Heart right ventricle (tissue), 16 donors: Measurements from ENCODE around the gene SMCO2. TPM values are rescaled to one million over a fixed set of nuclear protein-coding genes. Genes with fewer than 3 reads are reported as not detected.

Source experiments
- ATAC-seq, 8 donors: fragments of 200-7000 bp; cut with Tn5 transposase; one replicate each; pipeline ENCODE4 v1.9.1; 2020; ENCODE audit warnings: mild to moderate bottlenecking in 8 of 8, moderate library complexity in 8 of 8, moderate number of reproducible peaks in 1 of 8
- DNase-seq, 2 donors: peaks; one replicate each; pipeline ENCODE4 v3.0.0-alpha.2; 2020
- H3K27ac ChIP-seq, 10 donors: fragments of 200-600 bp; sonication (generic) in 2 of 10; one replicate each; pipeline versions ENCODE4 v1.5.0 to v1.8.0; 2020 to 2022; ENCODE audit warnings: mild to moderate bottlenecking in 3 of 10
- H3K27me3 ChIP-seq, 7 donors: fragments of 200-600 bp; one replicate each; pipeline ENCODE4 v1.8.0; 2021 to 2022; ENCODE audit warnings: mild to moderate bottlenecking in 2 of 7
- H3K36me3 ChIP-seq, 9 donors: fragments of 200-600 bp; sonication (generic) in 1 of 9; one replicate each; pipeline versions ENCODE4 v1.5.0 to v1.8.0; 2020 to 2022; ENCODE audit warnings: mild to moderate bottlenecking in 2 of 9
- H3K4me1 ChIP-seq, 9 donors: fragments of 200-600 bp; sonication (generic) in 1 of 9; one replicate each; pipeline versions ENCODE4 v1.5.0 to v1.8.0; 2020 to 2022; ENCODE audit warnings: mild to moderate bottlenecking in 4 of 9
- H3K4me3 ChIP-seq, 10 donors: fragments of 200-600 bp; sonication (generic) in 2 of 10; one replicate each; pipeline versions ENCODE4 v1.5.0 to v1.8.0; 2020 to 2022; ENCODE audit warnings: mild to moderate bottlenecking in 7 of 10, moderate library complexity in 2 of 10
- H3K9me3 ChIP-seq, 11 donors: fragments of 200-600 bp in 10 of 11; sonication (generic) in 2 of 11; one replicate each; pipeline versions ENCODE4 v1.5.0 to v1.8.0; 2013 to 2022; ENCODE audit warnings: mild to moderate bottlenecking in 2 of 11, control low read depth in 1 of 11, moderate library complexity in 1 of 11
- WGBS, 2 donors: extraction: QIAGEN DNeasy Blood & Tissue Kit; methylation state at CpG; one replicate each; pipeline ENCODE4 v1.1.7; 2013; ENCODE audit warnings: inconsistent platforms in 1 of 2; 5-methylcytosine and 5-hydroxymethylcytosine counted together
- intact Hi-C, 10 donors: fragments of 100-400 bp; cut with DNase I; formaldehyde crosslinking; loops; one replicate each; pipeline versions ENCODE4 v1.11.1 to v1.14.2; 2022
- polyA plus RNA-seq, 2 donors: library from polyadenylated mRNA; stranded (reverse); fragments of 200-250 nt; gene quantifications; one replicate each; pipeline ENCODE4 v1.2.3, GENCODE V29; 2013
- total RNA-seq, 10 donors: library from RNA; stranded (reverse); fragmentation: NEBNext Ultra II Directional in 3 of 10; extraction: Animal tissue kit (Norgen Biotek cat#: 25700) in 3 of 10; gene quantifications; one replicate each; pipeline versions ENCODE4 v1.2.1 to v1.2.4, GENCODE V29; 2021 to 2023
- TF ChIP-seq, protein P1 (sequence below), 9 donors: fragments of 200-600 bp; sonication (generic) in 2 of 9; IDR thresholded peaks; one replicate each; pipeline versions ENCODE4 v1.5.0 to v1.8.0; 2021 to 2022; ENCODE audit warnings: antibody characterized with exemption in 9 of 9, mild to moderate bottlenecking in 5 of 9, moderate library complexity in 1 of 9
- donor health status: Arrhythmogenic right ventricular cardiomyopathy.
- donor health status: ischemic (EF 13 %, LVEDD 7.1; RV severe dilation, severe dysfunction).
- donor health status: healthy with polysubstance abuse.
- donor health status: DM: no; HTN: yes; CAD: no.
- donor health status: DM: no; HTN: no; CAD: no.
- donor health status: ischemic (EF 25% LVEDD 6.9; RV normal size, moderate dysfunction).
- donor health status: ischemic (EF 25% LVEDD 5.7; RV mildly dilated, moderate dysfunction).
- donor health status: healthy.
- donor health status: DM: yes; HTN: yes; CAD: no.
- donor health status: Ischemic cardiomyopathy.
- donor health status: ischemic (EF 35%, LVEDD 5.7; RV mildly dilated, moderate dysfunction).
- donor health status: nonischemic (EF 11% LVEDD 7.7; RV severe dilation, severe dysfunction).
- donor health status: DM: yes; HTN: yes; CAD: no.
- donor health status: PGD.
- donor health status: ischemic (EF 29% LVEDD 5.4; RV normal size, mild dysfunction).
- donor health status: nonischemic (EF 23%, LVEDD 6.1; RV moderate dilation, normal function).

The SMCO2 gene
- total and polyA plus RNA-seq, 12 donors: 0.04 to 1.3 (median 0.48) TPM; not detected in 8

DNA sequence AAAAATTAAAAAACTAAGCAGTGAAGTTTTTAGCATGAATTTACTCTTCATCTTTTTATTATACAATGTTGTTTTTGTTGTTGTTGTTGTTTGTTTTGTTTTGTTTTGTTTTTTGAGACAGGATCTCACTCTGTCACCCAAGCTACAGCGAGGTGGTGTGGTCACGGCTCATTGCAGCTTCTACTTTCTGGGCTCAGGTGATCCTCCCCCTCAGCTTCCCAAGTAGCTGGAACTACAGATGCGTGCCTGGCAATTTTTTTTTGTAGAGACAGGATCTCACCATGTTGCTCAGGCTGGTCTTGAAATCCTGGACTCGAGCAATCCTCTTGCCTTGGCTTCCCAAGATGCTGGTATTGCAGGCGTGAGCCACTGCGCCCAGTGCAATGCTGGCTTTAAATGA, 88.8 kb downstream of the SMCO2 start:
- Histone ChIP-seq H3K36me3 (peaks cover 0 to 19% (median 0%) of the 10 kb centered on the region in 9 donors), H3K9me3 (no peaks in the 10 kb centered on the region), H3K27ac (no peak overlapping the region), H3K27me3 (no peaks in the 10 kb centered on the region), H3K4me1 (peaks cover 31 to 95% (median 77%) of the 10 kb centered on the region in 9 donors), H3K4me3 (no peak overlapping the region)
- DNase-seq (no peak), ATAC-seq (no peak)
- TF ChIP-seq, protein P1, sequence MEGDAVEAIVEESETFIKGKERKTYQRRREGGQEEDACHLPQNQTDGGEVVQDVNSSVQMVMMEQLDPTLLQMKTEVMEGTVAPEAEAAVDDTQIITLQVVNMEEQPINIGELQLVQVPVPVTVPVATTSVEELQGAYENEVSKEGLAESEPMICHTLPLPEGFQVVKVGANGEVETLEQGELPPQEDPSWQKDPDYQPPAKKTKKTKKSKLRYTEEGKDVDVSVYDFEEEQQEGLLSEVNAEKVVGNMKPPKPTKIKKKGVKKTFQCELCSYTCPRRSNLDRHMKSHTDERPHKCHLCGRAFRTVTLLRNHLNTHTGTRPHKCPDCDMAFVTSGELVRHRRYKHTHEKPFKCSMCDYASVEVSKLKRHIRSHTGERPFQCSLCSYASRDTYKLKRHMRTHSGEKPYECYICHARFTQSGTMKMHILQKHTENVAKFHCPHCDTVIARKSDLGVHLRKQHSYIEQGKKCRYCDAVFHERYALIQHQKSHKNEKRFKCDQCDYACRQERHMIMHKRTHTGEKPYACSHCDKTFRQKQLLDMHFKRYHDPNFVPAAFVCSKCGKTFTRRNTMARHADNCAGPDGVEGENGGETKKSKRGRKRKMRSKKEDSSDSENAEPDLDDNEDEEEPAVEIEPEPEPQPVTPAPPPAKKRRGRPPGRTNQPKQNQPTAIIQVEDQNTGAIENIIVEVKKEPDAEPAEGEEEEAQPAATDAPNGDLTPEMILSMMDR (IDR thresholded peaks at IDR 0.05): no peak
- intact Hi-C loops: loop anchor here in 1 of 10 donors (10.0 kb wide), 1 partner anchor 49 kb away; no protein-coding TSS in a partner anchor
- WGBS, 2 donors: 93 to 95% methylated on average over 6 of the region's 6 CpGs

DNA sequence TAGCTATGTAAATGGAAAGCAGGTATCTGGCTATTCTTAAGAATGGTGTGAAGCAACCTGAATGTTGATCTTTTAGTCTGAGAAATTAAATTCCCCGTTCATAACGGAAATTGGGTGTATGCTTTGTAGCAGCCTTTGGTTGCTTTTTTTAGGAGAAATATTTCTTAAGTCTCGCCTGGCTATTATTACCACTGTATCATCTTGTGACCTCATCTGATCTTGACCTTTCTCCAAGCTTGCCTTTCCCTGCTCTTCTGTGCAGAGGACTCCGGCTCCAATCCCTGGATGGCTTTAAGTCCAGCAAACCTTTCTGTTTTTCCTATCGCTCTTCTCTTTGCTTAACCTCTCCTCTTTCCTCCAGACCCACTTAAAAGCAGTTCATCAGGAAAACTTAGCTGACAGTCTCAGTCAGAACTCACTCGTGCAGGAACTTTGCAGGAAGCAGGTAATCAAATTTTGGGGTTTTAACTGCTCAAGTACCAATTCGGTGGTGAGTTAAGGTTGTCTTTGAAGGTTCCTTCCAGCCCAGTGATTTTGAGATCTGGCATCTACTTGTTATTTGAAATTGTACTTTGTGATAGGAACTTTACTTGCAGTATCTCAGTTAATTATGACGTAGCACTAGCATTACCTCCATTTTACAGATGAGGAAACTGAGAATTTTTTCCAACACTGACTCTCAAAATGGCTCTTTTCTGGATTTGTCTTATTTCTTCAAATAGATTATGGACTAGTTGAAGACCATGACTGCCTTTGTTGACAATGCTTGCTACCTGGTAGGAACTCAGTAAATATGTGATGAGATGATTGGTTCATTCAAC, 91.5 kb downstream of the SMCO2 start:
- H3K36me3 ChIP-seq: peaks cover 0 to 19% (median 0%) of the 10 kb centered on the region in 9 donors
- ATAC-seq: peak in 7 of 8 donors; percentile 46 to 66 (median 53)
- H3K4me3 ChIP-seq: peak overlapping the region in 3 of 10 donors; percentile 2 to 6 (median 5)
- H3K27me3 ChIP-seq: no peaks in the 10 kb centered on the region
- H3K27ac ChIP-seq: peak overlapping the region; percentile 15 to 80 (median 50)
- TF ChIP-seq, protein P1 (IDR thresholded peaks at IDR 0.05): no peak
- H3K4me1 ChIP-seq: peaks cover 30 to 95% (median 78%) of the 10 kb centered on the region in 9 donors
- intact Hi-C loops: loop anchor here in 1 of 10 donors (10.0 kb wide), 1 partner anchor 47 kb away; no protein-coding TSS in a partner anchor
- WGBS, 2 donors: 26 to 33% methylated on average over 8 of the region's 8 CpGs
- no peaks in the 10 kb centered on the region for H3K9me3 ChIP-seq
- DNase-seq: no peak

DNA sequence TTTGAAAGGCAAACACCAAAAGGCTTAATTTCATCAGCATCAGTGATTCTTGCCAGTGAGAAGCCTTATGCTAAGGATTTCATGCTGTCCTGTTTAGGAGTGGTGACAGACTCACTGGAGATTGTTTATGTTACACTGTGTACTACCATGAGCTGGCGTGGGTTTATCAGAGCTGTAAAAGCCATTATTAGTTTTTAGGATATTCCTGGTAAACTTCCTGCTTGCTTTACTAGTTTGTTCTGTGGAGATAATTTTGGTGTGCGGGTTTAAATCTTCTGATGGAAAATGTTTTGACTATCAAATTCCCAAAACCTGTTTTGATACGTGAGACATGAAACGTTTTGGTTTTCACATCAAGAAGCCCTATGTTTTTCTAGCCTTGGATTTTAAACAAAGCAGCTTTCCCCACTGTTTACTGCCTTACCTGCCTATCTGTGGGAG, 92.7 kb downstream of the SMCO2 start:
- Histone ChIP-seq H3K27ac (peak overlapping the region in 9 of 10 donors; percentile 1 to 80 (median 43)), H3K36me3 (peaks cover 0 to 19% (median 0%) of the 10 kb centered on the region in 9 donors), H3K4me1 (peaks cover 32 to 94% (median 73%) of the 10 kb centered on the region in 9 donors), H3K9me3 (no peaks in the 10 kb centered on the region), H3K27me3 (no peaks in the 10 kb centered on the region), H3K4me3 (peak overlapping the region in 1 of 10 donors; percentile 2)
- TF ChIP-seq, protein P1 (IDR thresholded peaks at IDR 0.05): no peak
- WGBS, 2 donors: 14 to 18% methylated on average over 4 of the region's 4 CpGs
- intact Hi-C loops: loop anchor here in 1 of 10 donors (10.0 kb wide), 1 partner anchor 46 kb away; no protein-coding TSS in a partner anchor
- DNase-seq (no peak), ATAC-seq (peak in 3 of 8 donors; percentile 31 to 76 (median 35))

DNA sequence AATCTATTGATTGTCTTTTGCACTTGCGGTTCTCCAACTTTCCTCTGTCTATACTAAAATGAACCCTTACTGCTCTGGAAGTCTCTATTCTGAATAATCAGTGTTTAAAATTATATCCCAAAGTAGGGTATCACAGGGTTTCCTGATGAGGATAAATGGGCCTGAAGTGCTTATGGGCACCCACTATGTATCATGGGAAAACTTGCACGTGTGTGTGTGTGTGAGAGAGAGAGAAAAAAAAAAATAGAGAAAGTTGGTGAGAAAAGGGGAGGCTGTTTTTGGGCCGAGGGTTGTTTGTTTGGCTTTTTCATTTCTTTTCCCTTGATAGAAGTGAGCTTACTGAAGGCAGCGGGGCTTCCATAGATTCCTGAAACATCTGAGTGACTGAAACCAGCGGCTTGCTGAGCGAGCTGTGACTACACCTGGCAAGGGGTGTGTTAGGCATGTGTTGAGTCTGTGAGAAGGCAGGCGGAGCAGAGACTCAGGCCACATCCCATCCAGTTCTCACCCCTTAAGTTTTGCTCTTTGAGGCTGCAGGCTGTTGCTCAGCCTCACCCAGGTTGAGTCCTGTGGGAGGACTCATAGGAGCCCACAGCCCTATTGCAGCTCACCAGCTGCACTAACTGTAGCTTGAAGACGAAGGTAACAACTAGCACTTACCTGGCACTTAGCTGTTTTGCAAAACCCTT, 94.6 kb downstream of the SMCO2 start:
- H3K36me3 ChIP-seq: peaks cover 0 to 6% (median 0%) of the 10 kb centered on the region in 9 donors
- DNase-seq (no peak), ATAC-seq (peak in 3 of 8 donors; percentile 14 to 56 (median 36))
- peak overlapping the region in 3 of 10 donors; percentile 0 to 46 (median 11) for H3K27ac ChIP-seq
- H3K4me1 ChIP-seq: peaks cover 31 to 87% (median 76%) of the 10 kb centered on the region in 9 donors
- intact Hi-C loops: no loop called here
- 72 to 74% methylated on average over 8 of the region's 8 CpGs for WGBS, 2 donors
- TF ChIP-seq, protein P1 (IDR thresholded peaks at IDR 0.05): no peak
- no peak overlapping the region for H3K4me3 ChIP-seq
- H3K27me3 ChIP-seq: no peaks in the 10 kb centered on the region
- H3K9me3 ChIP-seq: no peaks in the 10 kb centered on the region
